ENCODE measurements around the gene IL26.
A peak's percentile ranks its signal among the peaks of the same experiment; 100 is the strongest.
"Not testable (repeated sequence)": the region's sequence is repeated elsewhere in the genome, so short reads cannot be mapped to it uniquely, and the experiment has no call there.

IL26 gene

DNA sequence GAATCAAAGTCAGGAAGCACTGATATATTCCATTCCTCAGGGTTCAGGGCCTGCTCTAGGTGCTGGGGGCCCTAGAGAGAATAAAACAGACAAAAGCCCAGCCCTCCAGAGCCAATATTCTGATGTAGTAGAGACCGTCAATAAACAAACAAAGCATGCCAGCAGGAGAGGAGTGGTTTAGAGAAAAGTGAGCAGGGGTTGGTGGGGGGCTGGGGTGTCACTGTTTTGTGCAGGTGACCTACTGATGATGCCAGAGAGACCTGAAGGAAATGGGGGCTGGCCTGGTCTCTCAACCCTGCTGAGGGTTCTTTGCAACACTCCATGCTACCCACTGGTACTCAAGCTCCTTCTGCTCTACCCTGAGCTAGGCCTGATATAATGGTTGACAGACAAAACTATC is 26.5 kb downstream of the IL26 start:
- H3K36me3 Mint-ChIP-seq (ENCODE audit: low read depth), result peaks cover 17% of the 10 kb centered on the region
- no peaks in the 10 kb centered on the region for H3K9me3 Mint-ChIP-seq
- H3K27ac Mint-ChIP-seq, result peak overlapping the region; percentile 97
- peaks cover 60% of the 10 kb centered on the region for H3K4me1 Mint-ChIP-seq (ENCODE audit: low read depth)
- H3K4me3 Mint-ChIP-seq, result peak overlapping the region; percentile 88
- H3K27me3 Mint-ChIP-seq (ENCODE audit: low read depth), result no peaks in the 10 kb centered on the region

DNA sequence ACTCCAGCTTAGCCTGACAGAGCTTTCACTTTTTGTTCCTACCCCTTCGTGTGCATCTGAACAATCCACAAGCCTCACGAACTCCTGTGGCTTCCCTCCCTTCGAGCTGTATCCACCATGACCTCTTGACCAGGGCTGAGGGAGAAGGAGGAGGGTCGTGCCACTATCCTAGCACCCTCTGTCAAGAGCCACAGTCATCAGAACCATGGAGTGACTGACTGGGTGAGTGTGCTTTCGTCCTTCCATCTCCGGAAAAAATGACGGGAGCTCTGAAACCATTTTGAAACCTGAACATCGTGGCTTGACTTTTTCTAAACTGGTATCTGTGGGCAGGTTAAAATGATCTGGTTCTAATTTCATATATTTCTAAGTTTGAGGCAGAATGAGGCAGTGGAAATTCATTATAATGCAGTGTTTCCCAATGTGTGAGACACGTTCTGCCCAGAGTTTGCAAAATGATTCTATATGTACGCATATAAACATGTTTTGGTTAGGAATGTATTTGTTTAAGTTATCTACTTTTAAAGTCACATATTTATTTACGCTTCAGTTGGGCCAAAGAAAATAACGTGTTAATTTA is 27.0 kb downstream of the IL26 start:
- Mint-ChIP-seq H3K27ac (peak overlapping the region; percentile 97), H3K4me3 (peak overlapping the region; percentile 88), H3K9me3 (no peaks in the 10 kb centered on the region), H3K36me3 (ENCODE audit: low read depth) (peaks cover 18% of the 10 kb centered on the region), H3K27me3 (ENCODE audit: low read depth) (no peaks in the 10 kb centered on the region), H3K4me1 (ENCODE audit: low read depth) (peaks cover 60% of the 10 kb centered on the region)

DNA sequence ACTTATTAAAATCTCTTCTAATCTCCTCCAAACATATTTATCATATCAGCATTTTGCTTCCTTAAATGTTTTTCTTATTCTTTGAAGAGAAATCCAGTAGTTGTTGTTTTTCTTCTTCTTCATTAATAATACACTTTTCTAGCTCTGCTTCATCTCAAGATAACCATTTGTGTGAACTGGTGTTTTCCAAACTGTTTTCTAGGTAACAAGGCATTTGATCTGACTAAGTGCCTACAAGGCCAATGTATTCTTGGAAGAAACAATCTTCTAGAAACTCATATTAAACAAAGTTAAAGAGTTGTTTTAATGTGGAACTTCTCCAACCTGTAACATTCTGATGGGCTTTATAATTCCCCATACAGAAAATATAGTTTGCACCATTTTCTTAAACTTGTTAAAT is 35.3 kb downstream of the IL26 start:
- peak overlapping the region; percentile 87 for H3K27ac Mint-ChIP-seq
- H3K36me3 Mint-ChIP-seq (ENCODE audit: low read depth), result peaks cover 20% of the 10 kb centered on the region
- H3K9me3 Mint-ChIP-seq, result peaks cover 8% of the 10 kb centered on the region
- no peaks in the 10 kb centered on the region for H3K27me3 Mint-ChIP-seq (ENCODE audit: low read depth)
- H3K4me1 Mint-ChIP-seq (ENCODE audit: low read depth), result peaks cover 45% of the 10 kb centered on the region
- peak overlapping the region; percentile 53 for H3K4me3 Mint-ChIP-seq

DNA sequence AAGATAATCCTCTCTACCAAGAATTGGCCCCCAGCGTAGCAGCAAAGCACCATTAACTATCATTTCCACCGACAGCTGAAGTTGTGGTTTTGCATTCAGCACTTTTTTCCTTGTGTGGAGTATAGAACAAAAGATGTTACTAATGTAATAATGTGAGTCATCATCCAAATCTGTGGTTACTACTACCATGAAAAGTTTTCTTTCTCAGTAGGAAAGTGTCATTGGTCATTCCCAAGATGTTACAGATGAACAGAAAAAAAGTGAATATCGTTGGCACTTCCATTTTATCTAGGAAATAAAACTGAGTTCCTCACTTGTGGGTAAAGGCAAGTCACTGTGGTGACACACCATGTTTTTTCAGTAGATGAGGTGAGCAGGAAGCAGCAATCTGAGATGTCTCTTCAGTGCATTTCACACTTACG is 35.8 kb downstream of the IL26 start:
- H3K9me3 Mint-ChIP-seq, result peaks cover 8% of the 10 kb centered on the region
- H3K27me3 Mint-ChIP-seq (ENCODE audit: low read depth), result no peaks in the 10 kb centered on the region
- peak overlapping the region; percentile 56 for H3K4me3 Mint-ChIP-seq
- peaks cover 44% of the 10 kb centered on the region for H3K4me1 Mint-ChIP-seq (ENCODE audit: low read depth)
- peak overlapping the region; percentile 87 for H3K27ac Mint-ChIP-seq
- H3K36me3 Mint-ChIP-seq (ENCODE audit: low read depth), result peaks cover 15% of the 10 kb centered on the region

DNA sequence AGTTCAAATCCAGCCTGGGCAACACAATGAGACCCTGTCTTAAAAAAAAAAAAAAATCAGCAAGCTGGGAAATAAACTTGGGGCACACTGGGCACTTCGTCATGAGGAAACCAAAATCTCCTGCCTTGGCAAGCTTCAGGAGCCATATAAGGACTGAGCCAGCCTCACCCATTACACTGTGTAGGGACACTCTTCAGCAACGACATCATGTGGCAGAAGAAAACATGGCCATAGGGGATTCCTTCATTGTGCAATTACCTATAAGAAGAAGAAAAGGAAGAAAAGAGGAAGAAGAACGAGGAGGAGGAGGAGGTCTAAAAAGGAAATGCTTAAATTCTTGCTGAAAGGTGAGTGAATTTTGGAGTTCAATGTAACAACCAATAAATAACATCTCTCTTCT is 40.0 kb downstream of the IL26 start:
- Mint-ChIP-seq H3K27ac (no peak overlapping the region), H3K4me3 (no peak overlapping the region), H3K9me3 (peaks cover 7% of the 10 kb centered on the region), H3K36me3 (ENCODE audit: low read depth) (peaks cover 10% of the 10 kb centered on the region), H3K27me3 (ENCODE audit: low read depth) (no peaks in the 10 kb centered on the region), H3K4me1 (ENCODE audit: low read depth) (peaks cover 51% of the 10 kb centered on the region)

DNA sequence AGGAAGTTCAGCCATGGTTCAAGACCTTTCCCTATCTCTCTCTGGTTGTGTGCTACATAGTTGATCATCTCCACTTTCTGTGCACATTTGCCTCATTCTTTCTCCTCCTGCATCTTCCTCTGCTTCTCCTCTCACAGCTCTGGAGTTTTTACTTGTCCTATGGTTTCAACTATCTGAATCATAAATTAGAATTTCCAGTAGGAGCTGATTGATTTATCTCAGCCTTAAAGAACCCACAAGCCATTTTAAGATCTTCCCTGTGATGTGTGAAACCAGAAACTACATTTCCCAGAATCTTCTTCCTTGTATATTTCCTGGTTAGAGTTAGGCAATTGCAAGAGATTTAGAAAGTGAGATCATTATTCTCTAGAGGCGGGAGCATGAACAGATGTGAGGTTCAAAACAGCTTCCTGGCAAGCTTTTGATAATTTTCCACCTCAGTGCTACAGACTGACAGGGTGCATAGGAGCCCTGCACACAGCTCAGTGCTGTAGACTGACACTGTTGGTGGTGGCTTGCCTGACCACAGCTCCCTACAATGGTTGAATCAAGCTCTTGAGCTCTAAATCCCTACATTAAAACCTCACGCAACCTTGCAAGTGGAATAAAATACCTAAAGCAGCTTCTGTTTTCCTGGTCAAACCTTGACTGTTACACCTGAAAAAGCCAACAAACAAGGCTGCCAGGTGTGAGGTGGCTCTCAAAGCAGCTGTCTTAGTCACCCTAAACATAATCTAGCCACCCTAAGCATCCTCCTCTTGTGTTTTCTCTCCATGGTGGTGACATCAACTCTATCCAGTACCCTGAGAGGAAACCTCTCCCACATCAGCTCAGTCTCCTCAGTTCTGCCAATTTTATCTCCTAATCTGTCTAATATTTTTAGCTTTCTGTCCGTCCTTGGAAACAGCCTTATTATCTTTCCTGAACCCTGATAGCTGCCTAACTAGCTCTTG is 44.5 kb downstream of the IL26 start:
- Mint-ChIP-seq H3K4me3 (peak overlapping the region; percentile 41), H3K4me1 (ENCODE audit: low read depth) (peaks cover 63% of the 10 kb centered on the region), H3K9me3 (peaks cover 7% of the 10 kb centered on the region)

DNA sequence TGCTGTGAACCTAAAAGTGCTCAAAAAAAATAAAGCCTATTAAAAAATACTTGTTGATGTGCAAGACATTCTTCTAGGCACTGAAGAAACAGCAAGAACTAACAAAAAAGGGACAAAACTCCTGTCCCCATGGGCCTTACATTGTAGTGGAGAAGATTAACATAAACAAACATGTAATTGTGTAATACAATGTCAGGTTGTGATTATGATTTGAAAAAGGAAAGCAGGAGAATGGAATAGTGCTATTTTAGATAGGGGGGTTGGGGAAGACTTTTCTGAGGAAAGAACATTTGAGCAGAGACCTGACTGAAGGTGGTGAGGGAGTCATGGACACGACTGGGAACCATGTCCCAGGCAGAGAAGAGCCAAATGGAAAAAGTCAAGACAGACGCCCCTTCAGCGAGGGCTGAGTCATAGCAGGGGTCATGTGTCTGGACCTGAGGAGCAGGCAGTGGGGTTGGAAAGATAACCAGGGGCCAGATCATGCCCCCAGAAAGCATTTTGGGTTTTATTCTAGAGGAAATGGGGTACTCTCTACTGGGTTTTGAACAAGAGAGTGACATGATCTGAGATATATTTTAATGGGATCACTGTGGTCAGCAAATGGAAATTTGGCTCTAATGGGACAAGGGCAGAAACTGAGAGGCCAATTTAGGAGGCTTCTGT is 46.7 kb downstream of the IL26 start:
- Mint-ChIP-seq H3K4me1 (ENCODE audit: low read depth) (peaks cover 73% of the 10 kb centered on the region), H3K27ac (peak overlapping the region; percentile 87), H3K4me3 (peak overlapping the region; percentile 72), H3K27me3 (ENCODE audit: low read depth) (no peaks in the 10 kb centered on the region), H3K9me3 (peaks cover 18% of the 10 kb centered on the region), H3K36me3 (ENCODE audit: low read depth) (peaks cover 11% of the 10 kb centered on the region)

More for the DNA sequence above, 44.5 kb downstream of the IL26 start:
- H3K27ac Mint-ChIP-seq, result peak overlapping the region; percentile 89
- no peaks in the 10 kb centered on the region for H3K27me3 Mint-ChIP-seq (ENCODE audit: low read depth)
- peaks cover 7% of the 10 kb centered on the region for H3K36me3 Mint-ChIP-seq (ENCODE audit: low read depth)

DNA sequence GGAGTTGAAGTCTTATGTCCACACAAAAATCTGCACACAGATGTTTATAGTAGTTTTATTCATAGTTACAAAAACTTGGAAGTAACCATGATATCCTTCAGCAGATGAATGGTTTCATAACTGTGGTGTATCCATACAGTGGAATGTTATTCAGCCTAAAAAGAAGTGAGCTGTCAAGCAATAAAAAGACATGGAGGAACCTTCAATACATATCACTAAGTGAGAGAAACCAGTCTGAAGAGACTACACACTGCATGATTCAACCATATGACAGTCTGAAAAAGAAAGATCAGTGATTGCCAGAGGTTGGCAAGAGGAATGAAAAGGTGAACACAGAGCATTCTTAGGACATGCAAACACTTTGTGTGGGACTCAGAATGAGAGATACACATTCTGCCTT is 47.4 kb downstream of the IL26 start:
- H3K9me3 Mint-ChIP-seq, result peaks cover 18% of the 10 kb centered on the region
- no peaks in the 10 kb centered on the region for H3K27me3 Mint-ChIP-seq (ENCODE audit: low read depth)
- peak overlapping the region; percentile 72 for H3K4me3 Mint-ChIP-seq
- H3K4me1 Mint-ChIP-seq (ENCODE audit: low read depth), result peaks cover 74% of the 10 kb centered on the region
- peaks cover 11% of the 10 kb centered on the region for H3K36me3 Mint-ChIP-seq (ENCODE audit: low read depth)
- peak overlapping the region; percentile 87 for H3K27ac Mint-ChIP-seq

DNA sequence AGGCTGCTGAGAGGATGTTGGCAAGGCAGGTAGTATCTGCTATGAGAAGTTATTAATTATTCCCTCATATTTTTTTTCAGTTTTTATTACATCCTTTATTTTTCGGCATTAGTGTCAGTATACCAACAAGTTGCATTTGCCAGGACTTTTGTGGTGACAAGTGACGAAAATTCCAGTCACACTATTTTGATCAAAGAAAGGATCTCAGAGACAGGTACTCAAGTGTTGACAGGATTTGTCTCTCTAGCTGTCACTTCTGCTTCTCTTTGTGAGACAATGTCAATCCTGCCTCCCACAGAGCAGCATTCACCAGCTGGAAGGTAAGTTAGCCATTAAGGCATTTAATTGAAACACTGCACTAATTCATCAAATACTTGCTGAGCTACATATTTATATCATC is 48.0 kb downstream of the IL26 start:
- peaks cover 74% of the 10 kb centered on the region for H3K4me1 Mint-ChIP-seq (ENCODE audit: low read depth)
- H3K36me3 Mint-ChIP-seq (ENCODE audit: low read depth), result peaks cover 11% of the 10 kb centered on the region
- peak overlapping the region; percentile 49 for H3K4me3 Mint-ChIP-seq
- peak overlapping the region; percentile 88 for H3K27ac Mint-ChIP-seq
- no peaks in the 10 kb centered on the region for H3K27me3 Mint-ChIP-seq (ENCODE audit: low read depth)
- H3K9me3 Mint-ChIP-seq, result peaks cover 18% of the 10 kb centered on the region

DNA sequence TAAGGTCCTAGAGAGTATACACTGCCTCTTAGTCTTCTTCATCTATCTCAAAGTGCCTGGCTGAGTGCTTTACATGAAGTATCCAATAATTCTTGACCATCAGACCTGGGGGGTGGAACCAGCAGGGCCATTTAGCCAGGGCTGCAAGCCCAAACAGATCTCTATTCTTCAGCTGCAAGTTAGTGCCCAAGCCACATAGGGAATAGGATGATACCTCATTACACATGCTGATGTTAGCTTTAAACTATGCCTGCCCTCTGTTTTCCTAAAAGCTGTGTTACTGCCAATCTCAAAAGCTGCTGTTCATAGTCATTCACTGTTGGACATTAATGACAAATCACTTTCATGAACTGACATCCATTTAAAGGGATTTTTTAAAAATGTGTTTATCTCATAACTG is 49.4 kb downstream of the IL26 start:
- no peaks in the 10 kb centered on the region for H3K27me3 Mint-ChIP-seq (ENCODE audit: low read depth)
- peak overlapping the region; percentile 88 for H3K27ac Mint-ChIP-seq
- peaks cover 15% of the 10 kb centered on the region for H3K36me3 Mint-ChIP-seq (ENCODE audit: low read depth)
- peak overlapping the region; percentile 64 for H3K4me3 Mint-ChIP-seq
- H3K4me1 Mint-ChIP-seq (ENCODE audit: low read depth), result peaks cover 75% of the 10 kb centered on the region
- H3K9me3 Mint-ChIP-seq, result peaks cover 18% of the 10 kb centered on the region

DNA sequence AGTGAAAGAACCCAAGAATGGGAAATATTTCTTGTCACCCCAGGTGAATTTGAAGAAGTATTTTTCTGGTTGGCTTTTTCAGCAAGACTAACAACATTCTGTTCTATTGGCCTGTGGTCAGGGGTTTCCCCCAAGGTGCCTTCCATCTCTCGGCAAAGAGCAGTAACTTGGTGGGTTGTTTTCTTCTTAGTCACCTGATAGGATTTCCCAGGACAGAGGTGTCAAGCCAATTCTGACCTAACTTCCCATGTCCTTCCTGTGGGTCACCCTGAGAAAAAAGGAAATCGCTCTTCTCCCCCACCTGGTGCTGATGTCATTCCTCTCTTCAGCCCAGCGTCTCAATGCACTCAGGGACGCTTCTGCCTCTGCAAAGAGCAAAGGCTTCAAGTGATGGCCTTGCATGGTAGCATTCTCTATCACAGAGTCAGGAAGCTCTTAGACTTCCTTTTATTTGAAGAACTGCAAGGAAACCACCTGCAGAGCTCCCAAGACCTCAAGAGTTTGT is 50.0 kb downstream of the IL26 start:
- Mint-ChIP-seq H3K27me3 (ENCODE audit: low read depth) (no peaks in the 10 kb centered on the region), H3K27ac (peak overlapping the region; percentile 88), H3K36me3 (ENCODE audit: low read depth) (peaks cover 12% of the 10 kb centered on the region), H3K4me3 (peak overlapping the region; percentile 64), H3K4me1 (ENCODE audit: low read depth) (peaks cover 71% of the 10 kb centered on the region), H3K9me3 (peaks cover 15% of the 10 kb centered on the region)

DNA sequence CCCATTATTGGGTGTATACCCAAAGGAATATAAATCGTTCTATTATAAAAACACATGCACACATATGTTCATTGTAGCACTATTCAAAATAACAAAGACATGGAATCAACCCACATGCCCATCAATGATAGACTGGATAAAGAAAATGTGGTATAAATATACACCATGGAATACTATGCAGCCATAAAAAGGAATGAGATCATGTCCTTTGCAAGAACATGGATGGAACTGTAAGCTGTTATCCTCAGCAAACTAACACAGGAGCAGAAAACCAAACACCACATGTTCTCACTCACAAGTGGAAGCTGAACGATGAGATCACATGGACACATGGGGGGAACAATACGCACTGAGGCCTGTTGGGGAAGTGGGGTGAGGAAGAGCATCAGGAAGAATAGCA is 50.8 kb downstream of the IL26 start:
- peak overlapping the region; percentile 75 for H3K27ac Mint-ChIP-seq
- H3K36me3 Mint-ChIP-seq (ENCODE audit: low read depth), result peaks cover 12% of the 10 kb centered on the region

DNA sequence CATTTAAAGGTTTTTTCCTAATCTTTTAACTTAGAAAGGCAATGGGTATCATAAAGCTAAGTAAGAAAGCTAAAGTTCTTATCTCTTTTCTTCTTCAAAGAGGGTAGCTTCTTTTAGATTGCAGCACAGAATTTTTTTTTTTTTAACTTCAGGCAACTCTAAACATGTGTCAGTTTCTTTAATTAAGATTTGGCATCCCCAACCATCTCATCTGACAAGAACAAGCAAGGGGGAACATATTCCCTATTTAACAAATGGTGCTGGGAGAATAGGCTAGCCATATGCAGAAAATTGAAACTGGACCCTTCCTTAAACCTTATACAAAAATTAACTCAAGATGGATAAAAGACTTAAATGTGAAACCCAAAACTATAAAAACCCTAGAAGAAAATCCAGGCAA is 51.8 kb downstream of the IL26 start:
- H3K4me3 Mint-ChIP-seq, result no peak overlapping the region
- H3K4me1 Mint-ChIP-seq (ENCODE audit: low read depth), result peaks cover 72% of the 10 kb centered on the region
- no peak overlapping the region for H3K27ac Mint-ChIP-seq
- H3K36me3 Mint-ChIP-seq (ENCODE audit: low read depth), result peaks cover 10% of the 10 kb centered on the region
- no peaks in the 10 kb centered on the region for H3K27me3 Mint-ChIP-seq (ENCODE audit: low read depth)
- H3K9me3 Mint-ChIP-seq, result peaks cover 12% of the 10 kb centered on the region

More for the DNA sequence above, 50.8 kb downstream of the IL26 start:
- peak overlapping the region; percentile 15 for H3K4me3 Mint-ChIP-seq
- peaks cover 15% of the 10 kb centered on the region for H3K9me3 Mint-ChIP-seq
- H3K4me1 Mint-ChIP-seq (ENCODE audit: low read depth), result peaks cover 69% of the 10 kb centered on the region
- H3K27me3 Mint-ChIP-seq (ENCODE audit: low read depth), result not testable (repeated sequence)

DNA sequence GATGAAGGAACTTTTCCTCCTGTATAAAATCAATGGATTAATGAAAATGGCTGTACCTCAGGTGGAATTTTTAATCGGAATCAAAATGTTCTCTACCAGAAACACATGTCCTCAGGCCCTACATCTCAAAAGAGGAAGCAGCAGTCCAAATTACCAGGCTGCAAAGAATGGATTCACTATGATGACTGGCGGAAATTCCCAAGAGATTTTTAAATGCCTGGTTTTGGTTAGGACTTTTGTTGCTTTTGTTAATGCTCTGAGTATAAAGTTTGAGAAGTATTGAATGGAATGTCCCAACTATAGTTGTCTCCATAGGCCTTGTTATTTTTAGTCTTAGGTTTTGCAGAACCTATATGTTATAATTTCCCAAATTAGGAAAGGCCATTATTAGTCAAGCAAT is 54.9 kb downstream of the IL26 start:
- peaks cover 10% of the 10 kb centered on the region for H3K9me3 Mint-ChIP-seq
- H3K4me1 Mint-ChIP-seq (ENCODE audit: low read depth), result peaks cover 46% of the 10 kb centered on the region
- no peaks in the 10 kb centered on the region for H3K27me3 Mint-ChIP-seq (ENCODE audit: low read depth)
- H3K27ac Mint-ChIP-seq, result no peak overlapping the region
- no peak overlapping the region for H3K4me3 Mint-ChIP-seq
- peaks cover 8% of the 10 kb centered on the region for H3K36me3 Mint-ChIP-seq (ENCODE audit: low read depth)
